Measurements from ENCODE around the gene ZNF211.

DNA sequence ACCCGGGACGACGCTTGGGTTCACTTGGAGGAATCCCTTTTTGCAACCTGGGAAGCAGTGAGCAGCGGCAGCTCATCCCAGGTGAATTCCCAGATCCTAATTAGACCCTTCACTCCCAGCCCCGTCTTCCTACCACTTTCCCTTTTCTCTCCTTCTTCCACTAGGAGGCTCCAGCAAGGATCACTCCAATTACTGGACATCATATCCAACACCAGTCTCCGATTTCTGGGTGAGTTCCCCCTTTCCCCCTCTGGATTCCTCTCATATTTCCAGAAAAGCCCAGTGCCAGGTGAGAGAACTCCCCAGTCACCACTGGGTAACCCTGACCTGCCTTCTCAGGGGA lies 18.7 kb downstream of the ZNF211 start:
- TF ChIP-seq, protein P1, sequence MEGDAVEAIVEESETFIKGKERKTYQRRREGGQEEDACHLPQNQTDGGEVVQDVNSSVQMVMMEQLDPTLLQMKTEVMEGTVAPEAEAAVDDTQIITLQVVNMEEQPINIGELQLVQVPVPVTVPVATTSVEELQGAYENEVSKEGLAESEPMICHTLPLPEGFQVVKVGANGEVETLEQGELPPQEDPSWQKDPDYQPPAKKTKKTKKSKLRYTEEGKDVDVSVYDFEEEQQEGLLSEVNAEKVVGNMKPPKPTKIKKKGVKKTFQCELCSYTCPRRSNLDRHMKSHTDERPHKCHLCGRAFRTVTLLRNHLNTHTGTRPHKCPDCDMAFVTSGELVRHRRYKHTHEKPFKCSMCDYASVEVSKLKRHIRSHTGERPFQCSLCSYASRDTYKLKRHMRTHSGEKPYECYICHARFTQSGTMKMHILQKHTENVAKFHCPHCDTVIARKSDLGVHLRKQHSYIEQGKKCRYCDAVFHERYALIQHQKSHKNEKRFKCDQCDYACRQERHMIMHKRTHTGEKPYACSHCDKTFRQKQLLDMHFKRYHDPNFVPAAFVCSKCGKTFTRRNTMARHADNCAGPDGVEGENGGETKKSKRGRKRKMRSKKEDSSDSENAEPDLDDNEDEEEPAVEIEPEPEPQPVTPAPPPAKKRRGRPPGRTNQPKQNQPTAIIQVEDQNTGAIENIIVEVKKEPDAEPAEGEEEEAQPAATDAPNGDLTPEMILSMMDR (IDR thresholded peaks at IDR 0.05; ENCODE audit: low read length): no peak
- TF ChIP-seq EZH2phosphoT487 (IDR thresholded peaks at IDR 0.05; ENCODE audit: low read length) (no peak), EZH2 (optimal IDR thresholded peaks at IDR 0.05; ENCODE audit: low read depth, low read length) (no peak)

All from MM.1S (cell line).